ENCODE results near the gene STIL.

Gene STIL

DNA sequence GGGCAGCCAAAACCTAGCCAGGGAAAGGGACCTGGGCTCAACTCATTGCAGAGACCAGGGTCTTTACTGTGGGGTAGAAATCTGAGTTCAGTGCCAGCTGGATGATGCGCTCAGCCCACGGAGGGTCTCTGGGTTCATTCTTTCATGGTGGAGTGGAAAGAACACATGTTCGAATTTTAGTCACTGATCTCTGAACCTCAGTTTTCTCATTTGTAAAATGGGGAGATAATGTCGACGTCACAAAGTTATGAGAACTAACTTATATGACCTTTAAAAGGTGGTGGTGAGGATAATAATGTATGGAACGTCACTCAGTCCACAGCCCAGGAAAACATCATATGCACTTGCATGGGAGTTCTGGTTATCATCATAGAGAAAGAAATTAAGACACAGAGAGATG lies 80.8 kb downstream of the STIL start:
- no peak overlapping the region for H2AK5ac ChIP-seq (ENCODE audit: low read length)
- no peak overlapping the region for H4K12ac ChIP-seq (ENCODE audit: low read depth, low read length)
- H3K4me1 ChIP-seq (ENCODE audit: control insufficient read depth in 1 of 2, insufficient read depth in 2 of 2, low read length in 2 of 2): peaks cover 5 to 10% of the 10 kb centered on the region in 2 experiments
- H3K79me1 ChIP-seq (ENCODE audit: low read length): no peaks in the 10 kb centered on the region
- DNase-seq: no peak
- no peak overlapping the region for H4K91ac ChIP-seq (ENCODE audit: low read depth, low read length)
- H3K9me3 ChIP-seq (ENCODE audit: insufficient read depth, low read depth, low read length): peaks cover 7% of the 10 kb centered on the region
- no peaks in the 10 kb centered on the region for H3K36me3 ChIP-seq (ENCODE audit: control insufficient read depth in 1 of 2, insufficient read depth in 2 of 2, low read length in 2 of 2)
- H2AFZ ChIP-seq (ENCODE audit: insufficient read depth, low read length, poor library complexity): no peak overlapping the region
- H3K4me2 ChIP-seq (ENCODE audit: low read length): no peak overlapping the region
- peaks cover 63% of the 10 kb centered on the region for H3K27me3 ChIP-seq (ENCODE audit: insufficient read depth, low read length)
- no peak overlapping the region for H3K18ac ChIP-seq (ENCODE audit: low read length)
- no peak overlapping the region for H3K14ac ChIP-seq (ENCODE audit: low read length)
- no peak overlapping the region for H4K8ac ChIP-seq (ENCODE audit: low read depth, low read length)
- H2BK120ac ChIP-seq (ENCODE audit: insufficient read depth, low read length, poor library complexity): no peak overlapping the region
- H3K27ac ChIP-seq (ENCODE audit: low read depth, low read length): no peak overlapping the region
- WGBS (ENCODE audit: extremely low coverage, insufficient coverage, insufficient read length): no CpG with 5 or more reads among the region's 6 CpGs
- H3K79me2 ChIP-seq (ENCODE audit: control insufficient read depth, insufficient read depth, low read length, poor library complexity): no peaks in the 10 kb centered on the region
- no peak overlapping the region for H2BK5ac ChIP-seq (ENCODE audit: low read depth, low read length, poor library complexity)
- no peak overlapping the region for H2BK12ac ChIP-seq (ENCODE audit: low read length)
- no peak overlapping the region for H3K9ac ChIP-seq (ENCODE audit: low read length)
- no peak overlapping the region for H3K23ac ChIP-seq (ENCODE audit: low read length)
- H3K4ac ChIP-seq (ENCODE audit: low read depth, low read length): no peak overlapping the region
- H3K4me3 ChIP-seq (ENCODE audit: low read depth, low read length): no peak overlapping the region

DNA sequence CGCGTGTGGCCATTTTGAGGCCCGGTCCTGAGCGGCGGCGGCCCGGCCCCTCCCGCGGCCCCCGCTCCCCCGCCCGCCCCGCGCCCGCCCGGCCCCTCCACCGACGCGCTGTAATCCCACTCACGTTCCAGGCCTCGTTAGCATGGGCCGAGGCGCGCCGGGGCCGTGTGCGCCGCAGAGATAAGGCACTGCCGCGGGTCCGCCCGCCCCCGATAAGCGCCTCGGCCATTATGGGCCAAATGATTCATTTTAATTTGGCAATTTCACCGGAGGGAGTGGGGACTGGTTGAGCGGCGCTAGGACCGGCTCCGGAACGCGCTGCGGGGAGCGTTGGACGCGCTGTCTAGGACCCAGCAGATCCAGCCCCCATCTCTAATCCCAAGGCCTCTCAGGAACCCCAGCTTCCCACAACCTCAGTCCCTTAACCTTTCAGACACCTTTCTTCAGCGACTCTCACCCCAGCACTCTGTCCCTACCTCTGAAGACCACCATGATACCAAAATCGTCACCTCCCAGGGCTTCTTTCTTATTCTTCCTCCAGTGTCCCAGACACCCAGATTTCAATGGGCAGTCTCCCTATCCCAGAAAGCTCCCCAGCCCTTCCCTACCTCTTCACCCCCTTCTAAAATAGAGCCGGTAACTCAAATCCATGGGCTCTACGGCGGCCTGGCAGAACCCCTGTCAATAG lies 81.6 kb downstream of the STIL start, which contains the start of gene TAL1:
TAL1 (minus strand) TSS at position 39 of the 688 bp plus-strand sequence. CDS start 6,337 bp downstream, outside the sequence.
- Histone ChIP-seq H3K4me3 (ENCODE audit: low read depth, low read length) (peak within 1 kb of the TSS; percentile 16), H3K23ac (ENCODE audit: low read length) (no peak within 1 kb of the TSS), H3K14ac (ENCODE audit: low read length) (no peak within 1 kb of the TSS), H2BK5ac (ENCODE audit: low read depth, low read length, poor library complexity) (no peak within 1 kb of the TSS), H2BK12ac (ENCODE audit: low read length) (no peak within 1 kb of the TSS), H3K79me2 (ENCODE audit: control insufficient read depth, insufficient read depth, low read length, poor library complexity) (no peaks in the 10 kb centered on the region), H3K9ac (ENCODE audit: low read length) (no peak within 1 kb of the TSS), H4K12ac (ENCODE audit: low read depth, low read length) (no peak within 1 kb of the TSS), H2AK5ac (ENCODE audit: low read length) (no peak within 1 kb of the TSS), H3K9me3 (ENCODE audit: insufficient read depth, low read depth, low read length) (peaks cover 7% of the 10 kb centered on the region), H3K27ac (ENCODE audit: low read depth, low read length) (no peak within 1 kb of the TSS), H2AFZ (ENCODE audit: insufficient read depth, low read length, poor library complexity) (no peak within 1 kb of the TSS), H2BK120ac (ENCODE audit: insufficient read depth, low read length, poor library complexity) (no peak within 1 kb of the TSS), H3K4ac (ENCODE audit: low read depth, low read length) (no peak within 1 kb of the TSS), H4K91ac (ENCODE audit: low read depth, low read length) (no peak within 1 kb of the TSS), H3K36me3 (ENCODE audit: control insufficient read depth in 1 of 2, insufficient read depth in 2 of 2, low read length in 2 of 2) (no peaks in the 10 kb centered on the region), H3K4me2 (ENCODE audit: low read length) (peak within 1 kb of the TSS; percentile 46), H3K79me1 (ENCODE audit: low read length) (no peaks in the 10 kb centered on the region), H3K4me1 (ENCODE audit: control insufficient read depth in 1 of 2, insufficient read depth in 2 of 2, low read length in 2 of 2) (peaks cover 5 to 10% of the 10 kb centered on the region in 2 experiments), H3K27me3 (ENCODE audit: insufficient read depth, low read length) (peaks cover 71% of the 10 kb centered on the region), H3K18ac (ENCODE audit: low read length) (no peak within 1 kb of the TSS), H4K8ac (ENCODE audit: low read depth, low read length) (no peak within 1 kb of the TSS)
- no CpG with 5 or more reads among the region's 51 CpGs for WGBS (ENCODE audit: extremely low coverage, insufficient coverage, insufficient read length)
- DNase-seq: peak; percentile 5 to 53

DNA sequence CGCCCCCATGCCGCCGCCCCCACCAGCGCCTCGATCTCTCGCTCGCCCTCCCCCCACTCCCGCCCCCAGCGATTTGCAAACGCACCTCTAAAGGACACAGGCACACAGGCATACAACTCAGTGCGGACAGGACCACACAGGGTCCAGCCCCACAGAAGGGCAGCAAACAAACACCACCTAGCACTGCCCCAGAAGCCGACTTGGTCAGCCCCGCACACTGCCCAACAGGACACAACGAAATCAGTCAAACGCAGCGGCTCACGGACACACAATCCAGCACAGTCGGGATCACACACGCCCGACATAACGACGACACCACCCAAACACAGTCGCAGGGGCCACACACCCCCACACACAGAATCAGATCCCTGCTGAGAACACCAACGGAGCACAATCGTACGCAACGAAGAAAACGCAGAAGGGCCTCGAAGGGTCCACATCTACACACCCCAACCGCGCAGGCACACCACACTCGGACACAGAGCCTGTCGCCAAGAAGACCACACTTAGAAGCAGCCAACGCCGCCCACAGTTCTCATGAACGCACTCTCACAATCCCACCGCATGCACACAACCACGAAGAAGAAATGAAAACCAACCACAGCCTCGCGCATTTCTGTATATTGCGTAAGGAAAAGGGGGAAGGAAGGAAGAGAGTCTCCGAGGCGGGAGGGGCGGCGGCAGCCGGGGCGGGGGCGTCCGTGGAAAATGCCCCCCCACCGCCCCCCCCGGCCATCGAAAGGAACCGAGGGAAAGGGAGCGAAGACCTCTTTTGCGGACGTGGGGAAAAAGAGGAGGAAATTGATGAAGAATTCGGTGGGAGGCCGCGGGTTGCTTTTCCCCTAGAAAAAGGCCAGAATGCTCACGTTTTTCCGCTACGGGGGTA lies 82.4 kb downstream of the STIL start:
- H3K79me1 ChIP-seq (ENCODE audit: low read length): no peaks in the 10 kb centered on the region

DNA sequence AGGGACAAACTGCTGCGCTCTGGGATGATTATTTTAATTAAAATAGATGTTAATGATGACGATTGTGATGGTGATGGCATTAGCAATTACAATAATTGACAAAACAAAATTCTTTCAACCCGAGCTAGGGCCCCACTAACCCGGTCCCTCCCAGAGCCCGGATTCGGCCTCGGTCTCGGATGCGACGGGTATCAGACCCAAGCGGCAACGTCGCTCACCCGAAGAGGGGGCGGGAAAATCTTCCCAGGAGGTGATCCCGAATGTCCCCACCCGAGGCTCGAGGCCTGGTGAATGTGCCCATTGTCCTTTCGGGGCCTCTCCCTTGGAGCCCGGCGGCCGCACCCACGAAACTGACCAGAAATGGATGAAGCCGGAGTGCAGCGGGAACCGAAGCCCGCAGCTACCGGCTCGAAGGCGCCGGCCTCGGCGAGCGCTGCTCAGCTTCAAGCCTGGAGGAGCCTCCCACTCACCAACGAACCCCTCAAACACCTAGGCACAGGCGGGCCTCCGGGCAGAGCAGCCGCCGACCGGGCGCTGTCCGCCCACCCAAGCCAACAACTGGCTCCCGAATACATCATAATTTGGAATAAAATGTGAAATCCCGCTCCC lies 83.2 kb downstream of the STIL start:
- no peak for DNase-seq
- Histone ChIP-seq H3K4me1 (ENCODE audit: control insufficient read depth in 1 of 2, insufficient read depth in 2 of 2, low read length in 2 of 2) (peaks cover 5 to 10% of the 10 kb centered on the region in 2 experiments), H2BK5ac (ENCODE audit: low read depth, low read length, poor library complexity) (no peak overlapping the region), H2BK12ac (ENCODE audit: low read length) (no peak overlapping the region), H3K79me1 (ENCODE audit: low read length) (no peaks in the 10 kb centered on the region), H3K9me3 (ENCODE audit: insufficient read depth, low read depth, low read length) (peaks cover 7% of the 10 kb centered on the region), H3K4me3 (ENCODE audit: low read depth, low read length) (no peak overlapping the region), H3K23ac (ENCODE audit: low read length) (no peak overlapping the region), H3K27me3 (ENCODE audit: insufficient read depth, low read length) (peaks cover 86% of the 10 kb centered on the region), H3K9ac (ENCODE audit: low read length) (no peak overlapping the region), H4K12ac (ENCODE audit: low read depth, low read length) (no peak overlapping the region), H3K36me3 (ENCODE audit: control insufficient read depth in 1 of 2, insufficient read depth in 2 of 2, low read length in 2 of 2) (no peaks in the 10 kb centered on the region), H2AFZ (ENCODE audit: insufficient read depth, low read length, poor library complexity) (no peak overlapping the region), H3K4ac (ENCODE audit: low read depth, low read length) (no peak overlapping the region), H3K79me2 (ENCODE audit: control insufficient read depth, insufficient read depth, low read length, poor library complexity) (no peaks in the 10 kb centered on the region), H4K91ac (ENCODE audit: low read depth, low read length) (no peak overlapping the region), H3K18ac (ENCODE audit: low read length) (no peak overlapping the region), H3K27ac (ENCODE audit: low read depth, low read length) (no peak overlapping the region), H3K4me2 (ENCODE audit: low read length) (no peak overlapping the region), H4K8ac (ENCODE audit: low read depth, low read length) (no peak overlapping the region), H2BK120ac (ENCODE audit: insufficient read depth, low read length, poor library complexity) (no peak overlapping the region), H2AK5ac (ENCODE audit: low read length) (no peak overlapping the region), H3K14ac (ENCODE audit: low read length) (no peak overlapping the region)
- WGBS (ENCODE audit: extremely low coverage, insufficient coverage, insufficient read length): no CpG with 5 or more reads among the region's 44 CpGs

More for the DNA sequence above, 82.4 kb downstream of the STIL start:
- H3K4ac ChIP-seq (ENCODE audit: low read depth, low read length): no peak overlapping the region
- H3K9ac ChIP-seq (ENCODE audit: low read length): no peak overlapping the region
- H2BK120ac ChIP-seq (ENCODE audit: insufficient read depth, low read length, poor library complexity): no peak overlapping the region
- H2AFZ ChIP-seq (ENCODE audit: insufficient read depth, low read length, poor library complexity): no peak overlapping the region
- WGBS (ENCODE audit: extremely low coverage, insufficient coverage, insufficient read length): no CpG with 5 or more reads among the region's 62 CpGs
- H3K27ac ChIP-seq (ENCODE audit: low read depth, low read length): no peak overlapping the region
- H2BK12ac ChIP-seq (ENCODE audit: low read length): no peak overlapping the region
- no peak overlapping the region for H3K18ac ChIP-seq (ENCODE audit: low read length)
- peak overlapping the region; percentile 30 for H3K4me2 ChIP-seq (ENCODE audit: low read length)
- no peaks in the 10 kb centered on the region for H3K36me3 ChIP-seq (ENCODE audit: control insufficient read depth in 1 of 2, insufficient read depth in 2 of 2, low read length in 2 of 2)
- peaks cover 7% of the 10 kb centered on the region for H3K9me3 ChIP-seq (ENCODE audit: insufficient read depth, low read depth, low read length)
- DNase-seq: peak in 1 of 2 donors; percentile 37
- H3K4me1 ChIP-seq (ENCODE audit: control insufficient read depth in 1 of 2, insufficient read depth in 2 of 2, low read length in 2 of 2): peaks cover 5 to 10% of the 10 kb centered on the region in 2 experiments
- no peak overlapping the region for H4K12ac ChIP-seq (ENCODE audit: low read depth, low read length)
- H2AK5ac ChIP-seq (ENCODE audit: low read length): no peak overlapping the region
- H3K4me3 ChIP-seq (ENCODE audit: low read depth, low read length): peak overlapping the region; percentile 16
- H4K8ac ChIP-seq (ENCODE audit: low read depth, low read length): no peak overlapping the region
- H4K91ac ChIP-seq (ENCODE audit: low read depth, low read length): no peak overlapping the region
- no peak overlapping the region for H3K14ac ChIP-seq (ENCODE audit: low read length)
- H3K23ac ChIP-seq (ENCODE audit: low read length): no peak overlapping the region
- peaks cover 78% of the 10 kb centered on the region for H3K27me3 ChIP-seq (ENCODE audit: insufficient read depth, low read length)
- no peaks in the 10 kb centered on the region for H3K79me2 ChIP-seq (ENCODE audit: control insufficient read depth, insufficient read depth, low read length, poor library complexity)
- no peak overlapping the region for H2BK5ac ChIP-seq (ENCODE audit: low read depth, low read length, poor library complexity)

Data from trophoblast cell (in vitro differentiated cells and primary cell).